Activated naive CD4-positive, alpha-beta T cell treated with anti-CD3 and anti-CD28 coated beads for 36 hours (primary cell): ENCODE results near the gene PILRB. TPM values are rescaled to one million over a fixed set of nuclear protein-coding genes. Genes with fewer than 3 reads are reported as not detected.
"Not testable (repeated sequence)": the region's sequence is repeated elsewhere in the genome, so short reads cannot be mapped to it uniquely, and the experiment has no call there.

Source experiments
- CTCF ChIA-PET: fragments of 350-600 bp; sonication (Branson Sonifier 250); formaldehyde crosslinking; loops from one replicate; lab custom pipeline; 2021; ENCODE audit warnings: antibody characterized with exemption; lab: Charles Lee
- DNase-seq: peaks from one replicate; pipeline ENCODE4 v3.0.0-alpha.2; 2020
- H3K27ac Mint-ChIP-seq: one replicate; pipeline ENCODE4 v1.8.0; 2021; ENCODE audit warnings: mild to moderate bottlenecking, mixed read lengths
- H3K27me3 Mint-ChIP-seq: one replicate; pipeline ENCODE4 v1.8.0; 2021; ENCODE audit warnings: low read depth, mixed read lengths
- H3K36me3 Mint-ChIP-seq: one replicate; pipeline ENCODE4 v1.8.0; 2021; ENCODE audit warnings: low read depth, mixed read lengths
- H3K4me1 Mint-ChIP-seq: one replicate; pipeline ENCODE4 v1.8.0; 2021; ENCODE audit warnings: low read depth, mixed read lengths
- H3K4me3 Mint-ChIP-seq: one replicate; pipeline ENCODE4 v1.8.0; 2021; ENCODE audit warnings: mild to moderate bottlenecking, moderate library complexity, mixed read lengths
- H3K9me3 Mint-ChIP-seq: one replicate; pipeline ENCODE4 v1.8.0; 2021; ENCODE audit warnings: mixed read lengths
- intact Hi-C: fragments of 100-400 bp; cut with micrococcal nuclease; formaldehyde crosslinking; loops from one replicate; pipeline ENCODE4 v1.15.1; 2023
- total RNA-seq, 2 experiments: library from RNA; stranded (reverse); gene quantifications; one replicate each; pipeline ENCODE4 v1.2.3, GENCODE V29; 2021

Gene PILRB
- total RNA-seq, 2 experiments from 2014 or later = 30.5 to 31.4 TPM

DNA sequence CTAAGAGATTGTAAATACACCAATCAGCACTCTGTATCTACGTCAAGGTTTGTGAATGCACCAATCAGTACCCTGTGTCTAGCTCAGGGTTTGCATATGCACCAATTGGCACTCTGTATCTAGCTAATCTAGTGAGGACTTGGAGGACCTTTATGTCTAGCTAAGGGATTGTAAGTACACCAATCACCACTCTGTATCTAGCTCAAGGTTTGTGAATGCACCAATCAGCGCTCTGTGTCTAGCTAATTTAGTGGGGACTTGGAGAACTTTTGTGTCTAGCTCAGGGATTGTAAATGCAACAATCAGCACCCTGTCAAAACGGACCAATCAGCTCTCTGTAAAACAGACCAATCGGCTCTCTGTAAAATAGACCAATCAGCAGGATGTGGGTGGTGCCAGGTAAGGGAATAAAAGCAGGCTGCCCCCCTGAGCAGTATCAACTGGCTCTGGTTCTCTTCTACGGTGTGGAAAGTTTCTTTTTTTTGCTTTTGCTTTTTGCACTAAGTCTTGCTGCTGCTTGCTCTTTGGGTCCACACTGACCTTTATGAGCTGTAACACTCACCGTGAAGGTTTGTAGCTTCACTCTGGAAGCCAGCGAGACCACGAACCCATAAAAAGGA lies 24.4 kb downstream of the PILRB start:
- DNase-seq, H3K9me3 Mint-ChIP-seq, H3K27ac Mint-ChIP-seq, H3K36me3 Mint-ChIP-seq, intact Hi-C loops, H3K27me3 Mint-ChIP-seq, H3K4me3 Mint-ChIP-seq, H3K4me1 Mint-ChIP-seq: not testable (repeated sequence)
- CTCF ChIA-PET = interaction anchor here (1.5 kb wide), 1 partner anchor 25 kb away, joined by 8 read pairs; no protein-coding TSS in a partner anchor

GRCh38 chr7:100384628-100385294 lies 26.8 kb downstream of the PILRB start:
- CTCF ChIA-PET = interaction anchor here (0.6 to 1.5 kb wide), 2 partner anchors 23 to 275 kb away, joined by 3 to 4 read pairs; no protein-coding TSS in a partner anchor
- no peaks in the 10 kb centered on the region for H3K4me1 Mint-ChIP-seq
- no peaks in the 10 kb centered on the region for H3K36me3 Mint-ChIP-seq
- no peak overlapping the region for H3K4me3 Mint-ChIP-seq
- DNase-seq = no peak
- intact Hi-C loops = no loop called here
- H3K27ac Mint-ChIP-seq = no peak overlapping the region
- no peaks in the 10 kb centered on the region for H3K9me3 Mint-ChIP-seq
- H3K27me3 Mint-ChIP-seq = peaks cover 3% of the 10 kb centered on the region

DNA sequence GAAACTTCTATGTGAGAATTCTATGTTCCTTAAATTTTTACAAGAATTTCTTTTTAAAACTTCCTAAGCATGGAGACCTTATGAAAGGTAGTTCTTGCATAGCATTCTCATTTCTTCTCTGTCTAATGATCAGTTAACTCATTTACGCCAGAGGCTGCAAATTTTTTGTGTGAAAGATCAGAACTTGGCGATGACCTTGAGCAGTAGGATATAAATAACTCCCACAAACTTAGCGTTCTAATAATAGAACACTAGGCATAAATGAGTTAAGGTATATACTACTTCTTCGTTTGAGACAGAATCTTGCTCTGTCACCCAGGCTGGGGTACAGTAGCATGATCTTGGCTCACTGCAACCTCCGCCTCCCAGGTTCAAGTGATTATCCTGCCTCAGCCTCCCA lies 29.0 kb downstream of the PILRB start:
- no peaks in the 10 kb centered on the region for H3K9me3 Mint-ChIP-seq
- no peaks in the 10 kb centered on the region for H3K36me3 Mint-ChIP-seq
- peaks cover 12% of the 10 kb centered on the region for H3K27me3 Mint-ChIP-seq
- intact Hi-C loops = no loop called here
- no peak overlapping the region for H3K4me3 Mint-ChIP-seq
- no peaks in the 10 kb centered on the region for H3K4me1 Mint-ChIP-seq
- CTCF ChIA-PET = interaction anchor here (2.1 kb wide), 1 partner anchor 20 kb away, joined by 6 read pairs; no protein-coding TSS in a partner anchor
- DNase-seq = no peak
- no peak overlapping the region for H3K27ac Mint-ChIP-seq

- Mint-ChIP-seq H3K4me3 (no peak overlapping the region), H3K27me3 (peaks cover 17% of the 10 kb centered on the region), H3K9me3 (no peaks in the 10 kb centered on the region), H3K27ac (no peak overlapping the region), H3K36me3 (no peaks in the 10 kb centered on the region), H3K4me1 (no peaks in the 10 kb centered on the region)
- no peak for DNase-seq
- CTCF ChIA-PET = interaction anchor here (0.6 to 2.1 kb wide), 2 partner anchors 19 to 262 kb away, joined by 3 to 6 read pairs; no protein-coding TSS in a partner anchor
- intact Hi-C loops = no loop called here
Observed at GRCh38 chr7:100387695-100388094, 29.8 kb downstream of the PILRB start.

DNA sequence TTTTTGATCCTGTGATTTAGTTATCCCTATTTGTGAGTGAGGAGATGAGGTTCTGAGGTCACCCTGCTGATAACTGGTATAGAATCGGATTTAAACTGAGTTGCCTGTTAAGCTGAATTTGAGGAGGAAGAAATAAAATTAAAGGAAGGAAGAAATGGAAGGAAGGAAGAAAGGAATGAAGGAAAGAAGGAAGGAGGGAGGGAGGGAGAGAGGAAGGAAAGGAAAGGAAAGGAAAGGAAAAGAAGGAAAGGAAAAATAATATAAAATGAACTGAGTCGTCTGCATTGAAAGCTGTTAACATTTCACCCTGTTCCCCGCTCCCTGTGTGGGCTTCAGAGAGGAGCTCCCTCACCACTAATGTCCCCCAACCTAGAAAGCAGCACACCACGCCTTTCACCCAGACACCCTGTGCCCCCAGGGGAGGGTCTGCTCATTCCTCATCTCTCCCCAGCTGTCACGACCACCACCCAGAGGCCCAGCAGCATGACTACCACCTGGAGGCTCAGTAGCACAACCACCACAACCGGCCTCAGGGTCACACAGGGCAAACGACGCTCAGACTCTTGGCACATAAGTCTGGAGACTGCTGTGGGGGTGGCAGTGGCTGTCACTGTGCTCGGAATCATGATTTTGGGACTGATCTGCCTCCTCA lies 31.6 kb downstream of the PILRB start:
- Mint-ChIP-seq H3K27ac (no peak overlapping the region), H3K27me3 (peaks cover 21% of the 10 kb centered on the region), H3K36me3 (no peaks in the 10 kb centered on the region), H3K4me3 (no peak overlapping the region), H3K9me3 (no peaks in the 10 kb centered on the region), H3K4me1 (no peaks in the 10 kb centered on the region)
- intact Hi-C loops = no loop called here
- no peak for DNase-seq
- CTCF ChIA-PET = interaction anchor here (1.1 kb wide), 1 partner anchor 17 kb away, joined by 4 read pairs; no protein-coding TSS in a partner anchor

DNA sequence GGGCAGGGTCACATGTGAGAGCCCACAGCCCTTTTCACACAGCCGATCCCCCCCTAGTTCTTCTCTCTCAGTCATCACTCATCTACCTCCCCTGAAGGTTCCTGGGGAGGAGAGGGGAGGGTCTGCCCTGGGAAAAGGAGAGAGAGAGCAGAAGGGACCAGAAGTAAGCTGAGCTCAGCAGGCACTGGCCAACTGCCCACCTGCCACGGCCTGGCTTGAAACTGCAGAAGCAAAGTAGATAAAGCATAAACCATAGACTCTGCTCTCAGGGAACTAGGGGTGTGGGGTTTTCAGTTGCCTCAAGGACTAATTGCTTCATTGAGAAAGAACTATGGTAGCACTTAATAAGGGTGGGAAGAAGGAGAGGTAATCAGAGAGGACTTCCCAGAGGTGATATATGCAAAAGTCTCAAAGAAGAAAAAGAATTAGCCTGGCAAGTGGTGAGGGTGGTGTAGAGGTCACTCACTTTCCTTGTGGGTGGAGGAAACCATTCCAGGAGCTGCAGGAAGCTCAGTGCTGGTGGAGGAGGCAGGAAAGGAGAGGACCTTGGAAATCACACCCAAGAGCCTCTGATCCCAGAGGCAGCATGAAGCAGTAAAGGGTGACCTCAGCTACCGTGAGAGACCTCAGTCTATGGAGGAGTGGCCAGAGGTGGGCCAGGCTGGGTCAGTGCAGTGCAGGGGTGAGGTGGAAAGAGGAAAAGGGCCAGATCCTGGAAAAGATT lies 32.5 kb downstream of the PILRB start:
- intact Hi-C loops = no loop called here
- no peak overlapping the region for H3K27ac Mint-ChIP-seq
- H3K36me3 Mint-ChIP-seq = no peaks in the 10 kb centered on the region
- CTCF ChIA-PET = interaction anchor here (1.1 kb wide), 1 partner anchor 16 kb away, joined by 4 read pairs; no protein-coding TSS in a partner anchor
- DNase-seq = no peak
- no peaks in the 10 kb centered on the region for H3K9me3 Mint-ChIP-seq
- peaks cover under 1% of the 10 kb centered on the region for H3K4me1 Mint-ChIP-seq
- peaks cover 21% of the 10 kb centered on the region for H3K27me3 Mint-ChIP-seq
- no peak overlapping the region for H3K4me3 Mint-ChIP-seq

- Mint-ChIP-seq H3K4me3 (no peak overlapping the region), H3K27me3 (peaks cover 24% of the 10 kb centered on the region), H3K36me3 (no peaks in the 10 kb centered on the region), H3K27ac (no peak overlapping the region), H3K4me1 (peaks cover 25% of the 10 kb centered on the region), H3K9me3 (no peaks in the 10 kb centered on the region)
- CTCF ChIA-PET = interaction anchor here (1.9 kb wide), 1 partner anchor 14 kb away, joined by 7 read pairs; no protein-coding TSS in a partner anchor
- intact Hi-C loops = no loop called here
- no peak for DNase-seq
Observed at GRCh38 chr7:100393233-100393905, 35.5 kb downstream of the PILRB start.

GRCh38 chr7:100394077-100394476 lies 36.2 kb downstream of the PILRB start:
- H3K36me3 Mint-ChIP-seq = no peaks in the 10 kb centered on the region
- H3K27me3 Mint-ChIP-seq = peaks cover 27% of the 10 kb centered on the region
- DNase-seq = no peak
- intact Hi-C loops = no loop called here
- no peak overlapping the region for H3K4me3 Mint-ChIP-seq
- CTCF ChIA-PET = interaction anchor here (0.6 to 1.9 kb wide), 2 partner anchors 13 to 206 kb away, joined by 3 to 7 read pairs; no protein-coding TSS in a partner anchor
- H3K9me3 Mint-ChIP-seq = no peaks in the 10 kb centered on the region
- peaks cover 28% of the 10 kb centered on the region for H3K4me1 Mint-ChIP-seq
- H3K27ac Mint-ChIP-seq = no peak overlapping the region

GRCh38 chr7:100396421-100396982 lies 38.6 kb downstream of the PILRB start:
- CTCF ChIA-PET = interaction anchor here (0.6 to 3.2 kb wide), 10 partner anchors 11 to 201 kb away, joined by 3 to 14 read pairs (median 4); no protein-coding TSS in a partner anchor
- Mint-ChIP-seq H3K9me3 (no peaks in the 10 kb centered on the region), H3K4me3 (no peak overlapping the region), H3K27me3 (peaks cover 19% of the 10 kb centered on the region), H3K4me1 (peaks cover 28% of the 10 kb centered on the region), H3K27ac (no peak overlapping the region), H3K36me3 (no peaks in the 10 kb centered on the region)
- intact Hi-C loops = loop anchor here (1.0 kb wide), 3 partner anchors 31 to 175 kb away; partner anchors contain the start of gene MEPCE
- DNase-seq = peak; percentile 85

- peaks cover 28% of the 10 kb centered on the region for H3K4me1 Mint-ChIP-seq
- intact Hi-C loops = no loop called here
- H3K4me3 Mint-ChIP-seq = no peak overlapping the region
- H3K27ac Mint-ChIP-seq = no peak overlapping the region
- H3K27me3 Mint-ChIP-seq = peaks cover 12% of the 10 kb centered on the region
- H3K36me3 Mint-ChIP-seq = no peaks in the 10 kb centered on the region
- no peak for DNase-seq
- CTCF ChIA-PET = interaction anchor here (0.6 to 3.2 kb wide), 2 partner anchors 10 to 23 kb away, joined by 3 to 14 read pairs; no protein-coding TSS in a partner anchor
- H3K9me3 Mint-ChIP-seq = no peaks in the 10 kb centered on the region
Observed at GRCh38 chr7:100397315-100398081, 39.6 kb downstream of the PILRB start.
